Breast epithelium (tissue), 3 donors: ENCODE data around the gene EDC4.

Source experiments
- CTCF ChIP-seq, 3 donors: fragments of 450-650 bp; IDR thresholded peaks; one replicate each; pipeline ENCODE4 v1.5.1; 2016 to 2017; ENCODE audit warnings: antibody characterized with exemption in 3 of 3, mild to moderate bottlenecking in 3 of 3, moderate library complexity in 3 of 3
- POLR2A ChIP-seq: fragments of 450-650 bp; IDR thresholded peaks from one replicate; pipeline ENCODE4 v1.6.1; 2016; ENCODE audit warnings: antibody characterized with exemption, mild to moderate bottlenecking, moderate library complexity

GRCh38 chr16:67853670-67854069 is 19.2 kb upstream of the EDC4 start:
- TF ChIP-seq CTCF (IDR thresholded peaks at IDR 0.05) (no peak), POLR2A (no peak)
